ENCODE results near the gene CLCA4.

CLCA4 gene

GRCh38 chr1:86517336-86517735 lies 29.5 kb upstream of the CLCA4 start:
- no peaks in the 10 kb centered on the region for H3K9me3 Mint-ChIP-seq
- no peaks in the 10 kb centered on the region for H3K4me1 Mint-ChIP-seq
- no peaks in the 10 kb centered on the region for H3K36me3 Mint-ChIP-seq
- no peak for ATAC-seq
- H3K27me3 Mint-ChIP-seq = no peaks in the 10 kb centered on the region
- H3K27ac Mint-ChIP-seq = no peak overlapping the region
- H3K4me3 Mint-ChIP-seq = no peak overlapping the region

GRCh38 chr1:86520789-86521521 lies 25.9 kb upstream of the CLCA4 start:
- Mint-ChIP-seq H3K27me3 (no peaks in the 10 kb centered on the region), H3K27ac (no peak overlapping the region), H3K4me3 (no peak overlapping the region), H3K36me3 (no peaks in the 10 kb centered on the region), H3K9me3 (no peaks in the 10 kb centered on the region), H3K4me1 (no peaks in the 10 kb centered on the region)
- ATAC-seq = no peak

GRCh38 chr1:86521522-86521891 lies 25.4 kb upstream of the CLCA4 start:
- Mint-ChIP-seq H3K4me3 (no peak overlapping the region), H3K36me3 (no peaks in the 10 kb centered on the region), H3K4me1 (no peaks in the 10 kb centered on the region), H3K27me3 (no peaks in the 10 kb centered on the region), H3K9me3 (no peaks in the 10 kb centered on the region), H3K27ac (no peak overlapping the region)
- no peak for ATAC-seq

GRCh38 chr1:86522240-86522639 lies 24.6 kb upstream of the CLCA4 start:
- Mint-ChIP-seq H3K27ac (no peak overlapping the region), H3K4me1 (no peaks in the 10 kb centered on the region), H3K4me3 (no peak overlapping the region), H3K27me3 (no peaks in the 10 kb centered on the region), H3K9me3 (no peaks in the 10 kb centered on the region), H3K36me3 (no peaks in the 10 kb centered on the region)
- no peak for ATAC-seq

- Mint-ChIP-seq H3K36me3 (no peaks in the 10 kb centered on the region), H3K27ac (no peak overlapping the region), H3K4me1 (no peaks in the 10 kb centered on the region), H3K4me3 (no peak overlapping the region), H3K9me3 (no peaks in the 10 kb centered on the region), H3K27me3 (no peaks in the 10 kb centered on the region)
- ATAC-seq = peak; percentile 57
These were observed 23.1 kb upstream of the CLCA4 start for GRCh38 chr1:86523670-86524354.

- Mint-ChIP-seq H3K36me3 (no peaks in the 10 kb centered on the region), H3K4me3 (no peak overlapping the region), H3K4me1 (no peaks in the 10 kb centered on the region), H3K27me3 (peaks cover 5% of the 10 kb centered on the region), H3K9me3 (no peaks in the 10 kb centered on the region), H3K27ac (no peak overlapping the region)
- no peak for ATAC-seq
These were observed 19.6 kb upstream of the CLCA4 start for GRCh38 chr1:86527306-86527705.

- Mint-ChIP-seq H3K27me3 (peaks cover 17% of the 10 kb centered on the region), H3K4me3 (no peak overlapping the region), H3K4me1 (no peaks in the 10 kb centered on the region), H3K36me3 (no peaks in the 10 kb centered on the region), H3K9me3 (no peaks in the 10 kb centered on the region), H3K27ac (no peak overlapping the region)
- no peak for ATAC-seq
These were observed 16.6 kb upstream of the CLCA4 start for GRCh38 chr1:86530211-86530845.

GRCh38 chr1:86537928-86538695 lies 8.8 kb upstream of the CLCA4 start:
- no peaks in the 10 kb centered on the region for H3K36me3 Mint-ChIP-seq
- ATAC-seq = no peak
- peaks cover 28% of the 10 kb centered on the region for H3K27me3 Mint-ChIP-seq
- no peaks in the 10 kb centered on the region for H3K4me1 Mint-ChIP-seq
- H3K27ac Mint-ChIP-seq = no peak overlapping the region
- H3K9me3 Mint-ChIP-seq = no peaks in the 10 kb centered on the region
- no peak overlapping the region for H3K4me3 Mint-ChIP-seq

DNA sequence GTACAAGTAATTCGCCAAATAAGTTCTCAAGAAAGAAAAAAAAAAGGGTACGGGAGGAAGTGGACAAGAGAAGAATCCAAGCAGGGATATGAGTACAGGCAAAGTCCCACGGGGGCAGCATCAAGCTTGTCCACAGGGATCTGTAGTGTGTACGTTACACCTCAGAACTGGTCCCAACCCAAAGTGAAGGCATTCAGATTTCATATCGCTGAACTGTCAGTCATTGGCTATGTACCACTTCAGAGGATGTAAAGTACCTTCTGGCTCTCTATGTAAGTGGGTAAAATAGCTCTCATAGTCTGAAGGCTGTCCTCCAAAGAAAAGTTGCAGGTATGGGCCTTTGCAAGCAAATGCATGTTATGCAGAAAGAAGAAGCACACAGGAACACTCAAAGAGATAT lies 8.1 kb upstream of the CLCA4 start:
- no peak for ATAC-seq
- H3K4me3 Mint-ChIP-seq = no peak overlapping the region
- H3K36me3 Mint-ChIP-seq = no peaks in the 10 kb centered on the region
- no peaks in the 10 kb centered on the region for H3K9me3 Mint-ChIP-seq
- no peaks in the 10 kb centered on the region for H3K4me1 Mint-ChIP-seq
- no peak overlapping the region for H3K27ac Mint-ChIP-seq
- peaks cover 28% of the 10 kb centered on the region for H3K27me3 Mint-ChIP-seq

GRCh38 chr1:86541859-86542258 lies 5.0 kb upstream of the CLCA4 start:
- H3K36me3 Mint-ChIP-seq = no peaks in the 10 kb centered on the region
- H3K27me3 Mint-ChIP-seq = peaks cover 3% of the 10 kb centered on the region
- H3K4me3 Mint-ChIP-seq = no peak overlapping the region
- H3K4me1 Mint-ChIP-seq = no peaks in the 10 kb centered on the region
- no peaks in the 10 kb centered on the region for H3K9me3 Mint-ChIP-seq
- no peak for ATAC-seq
- H3K27ac Mint-ChIP-seq = no peak overlapping the region

DNA sequence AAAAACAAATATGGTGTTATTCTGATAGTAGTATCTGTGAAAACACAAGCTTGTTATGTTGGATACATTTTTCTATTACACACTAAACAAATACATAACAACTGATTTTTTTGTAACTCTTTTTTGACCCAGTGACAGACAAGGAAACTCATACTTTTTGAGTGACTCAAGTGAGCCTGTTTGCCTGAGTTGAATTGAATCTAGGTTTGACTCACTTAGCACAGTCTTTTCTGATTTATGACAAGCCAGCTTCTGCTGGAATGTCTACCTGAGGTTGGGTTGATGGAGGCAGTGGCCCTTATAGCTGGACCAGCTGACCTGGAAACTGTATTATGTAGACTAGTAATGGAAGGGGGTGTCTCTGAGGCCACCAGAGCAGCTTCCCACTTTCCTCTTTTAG lies 4.2 kb upstream of the CLCA4 start:
- Mint-ChIP-seq H3K4me3 (no peak overlapping the region), H3K27me3 (no peaks in the 10 kb centered on the region), H3K9me3 (no peaks in the 10 kb centered on the region), H3K4me1 (no peaks in the 10 kb centered on the region), H3K36me3 (no peaks in the 10 kb centered on the region), H3K27ac (no peak overlapping the region)
- ATAC-seq = no peak

GRCh38 chr1:86548839-86549238 lies 2.0 kb downstream of the CLCA4 start:
- no peak for ATAC-seq
- Mint-ChIP-seq H3K4me3 (no peak overlapping the region), H3K36me3 (no peaks in the 10 kb centered on the region), H3K27me3 (no peaks in the 10 kb centered on the region), H3K4me1 (no peaks in the 10 kb centered on the region), H3K9me3 (no peaks in the 10 kb centered on the region), H3K27ac (no peak overlapping the region)

- H3K36me3 Mint-ChIP-seq = no peaks in the 10 kb centered on the region
- H3K27me3 Mint-ChIP-seq = peaks cover under 1% of the 10 kb centered on the region
- no peak overlapping the region for H3K4me3 Mint-ChIP-seq
- H3K27ac Mint-ChIP-seq = no peak overlapping the region
- ATAC-seq = no peak
- no peaks in the 10 kb centered on the region for H3K4me1 Mint-ChIP-seq
- no peaks in the 10 kb centered on the region for H3K9me3 Mint-ChIP-seq
These were observed 4.4 kb downstream of the CLCA4 start for GRCh38 chr1:86551305-86551704.

DNA sequence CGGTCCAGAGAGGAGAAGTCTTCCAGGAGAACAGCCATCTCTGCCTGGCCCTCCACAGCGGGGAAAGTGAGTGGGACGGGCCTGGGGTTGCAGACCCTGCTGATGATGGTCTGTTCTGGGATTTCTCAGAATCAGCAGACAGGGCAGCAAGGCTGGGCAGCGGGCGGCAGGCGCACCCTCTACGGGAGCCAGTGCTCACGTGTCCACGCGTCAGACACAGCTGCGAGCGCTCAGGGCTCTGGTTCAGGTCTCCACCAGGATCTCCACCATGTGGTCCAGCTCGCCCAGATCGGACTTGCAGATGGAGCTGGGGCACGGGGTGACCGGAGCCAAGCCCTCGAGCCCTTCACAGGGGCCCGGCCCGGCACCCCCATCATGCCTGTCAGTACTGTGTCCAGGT lies 5.5 kb downstream of the CLCA4 start:
- peak; percentile 39 for ATAC-seq

DNA sequence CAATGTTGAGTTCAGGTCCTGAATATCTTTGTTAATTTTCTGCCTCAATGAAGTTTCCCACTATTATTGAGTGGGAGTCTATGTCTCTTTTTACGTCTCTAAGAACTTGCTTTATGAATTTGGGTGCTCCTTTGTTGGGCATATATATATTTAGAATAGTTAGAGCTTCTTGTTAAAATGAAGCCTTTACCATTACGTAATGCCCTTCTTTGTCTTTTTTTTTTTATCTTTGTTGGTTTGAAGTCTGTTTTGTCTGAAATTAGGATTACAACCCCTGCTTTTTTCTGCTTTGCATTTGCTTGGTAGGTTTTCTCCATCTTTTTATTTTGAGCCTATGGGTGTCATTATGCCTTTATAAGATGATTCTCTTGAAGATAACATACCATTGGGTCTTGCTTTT lies 10.9 kb downstream of the CLCA4 start:
- Mint-ChIP-seq H3K27me3 (peaks cover 38% of the 10 kb centered on the region), H3K4me1 (no peaks in the 10 kb centered on the region), H3K9me3 (peaks cover 14% of the 10 kb centered on the region), H3K27ac (no peak overlapping the region), H3K4me3 (no peak overlapping the region), H3K36me3 (peaks cover 10% of the 10 kb centered on the region)
- ATAC-seq = no peak

More for the DNA sequence above, 5.5 kb downstream of the CLCA4 start:
- Mint-ChIP-seq H3K27ac (no peak overlapping the region), H3K27me3 (peaks cover 11% of the 10 kb centered on the region), H3K36me3 (peaks cover 3% of the 10 kb centered on the region), H3K4me3 (no peak overlapping the region), H3K4me1 (no peaks in the 10 kb centered on the region), H3K9me3 (peaks cover 4% of the 10 kb centered on the region)
